SK-N-SH (cell line): Measurements from ENCODE around the gene WNT1. TPM values are rescaled to one million over a fixed set of nuclear protein-coding genes. Genes with fewer than 3 reads are reported as not detected.

ENCODE experiments used
- CTCF ChIA-PET: fragments of 300-600, 350-600 bp; formaldehyde crosslinking; extraction: SDS; loops from one replicate; lab custom pipeline; 2021; lab: Yijun Ruan, JAX
- POLR2A ChIA-PET: fragments of 350-600 bp; sonication (Branson Sonifier 250); formaldehyde crosslinking; extraction: SDS; loops from one replicate; lab custom pipeline; 2020; ENCODE audit warnings: antibody characterized with exemption, inconsistent platforms; lab: Yijun Ruan, JAX
- DNase-seq: peaks from one replicate; pipeline ENCODE4 v3.0.0; 2012
- H2AFZ ChIP-seq: fragments of 200-600 bp; sonication (generic); 2 replicates; pipeline ENCODE4 v1.8.1; 2016; ENCODE audit warnings: antibody characterized with exemption, mild to moderate bottlenecking, low read depth
- H3F3A ChIP-seq: fragments of 200-600 bp; sonication (generic); replicated peaks from 2 replicates; pipeline ENCODE3; 2016; ENCODE audit warnings: antibody characterized with exemption, mild to moderate bottlenecking; ENCODE audit not compliant: insufficient read depth
- H3K27ac ChIP-seq, 2 experiments: fragments of 200-500 bp in 1 of 2; fragments of 200-600 bp in 1 of 2; sonication (Bioruptor generic) in 1 of 2; sonication (generic), shearing (Covaris generic) in 1 of 2; 2 replicates each; pipeline versions ENCODE4 v1.5.1 to v1.6.1; 2014 to 2016; ENCODE audit warnings: low read depth in 2 of 2, inconsistent platforms in 1 of 2, low read length in 1 of 2, mild to moderate bottlenecking in 1 of 2, mixed read lengths in 1 of 2
- H3K27me3 ChIP-seq: fragments of 200-600 bp; sonication (generic), shearing (Covaris generic); 2 replicates; pipeline ENCODE4 v1.6.1; 2016; ENCODE audit warnings: mixed run types; ENCODE audit not compliant: insufficient read depth
- H3K36me3 ChIP-seq, 2 experiments: fragments of 200-500 bp in 1 of 2; fragments of 200-600 bp in 1 of 2; sonication (Bioruptor generic) in 1 of 2; sonication (generic) in 1 of 2; replicated peaks in 1 of 2; 2 replicates each; pipeline versions ENCODE3 to v1.5.1; 2014 to 2016; ENCODE audit warnings: low read length in 1 of 2, mild to moderate bottlenecking in 1 of 2; ENCODE audit not compliant: insufficient read depth in 2 of 2, control insufficient read depth in 1 of 2
- H3K4me1 ChIP-seq, 2 experiments: fragments of 200-500 bp in 1 of 2; fragments of 200-600 bp in 1 of 2; sonication (Bioruptor generic) in 1 of 2; sonication (generic), shearing (Covaris generic) in 1 of 2; 2 replicates each; pipeline versions ENCODE4 v1.5.1 to v1.6.1; 2014 to 2016; ENCODE audit warnings: low read depth in 1 of 2, low read length in 1 of 2, mixed run types in 1 of 2; ENCODE audit not compliant: insufficient read depth in 2 of 2, control insufficient read depth in 1 of 2
- H3K4me2 ChIP-seq: fragments of 200-600 bp; sonication (generic), shearing (Covaris generic); 2 replicates; pipeline ENCODE4 v1.6.1; 2017; ENCODE audit warnings: mixed run types
- H3K4me3 ChIP-seq, 2 experiments: fragments of 200-500 bp in 1 of 2; fragments of 200-600 bp in 1 of 2; sonication (Bioruptor generic) in 1 of 2; sonication (generic), shearing (Covaris generic) in 1 of 2; 2 replicates each; pipeline versions ENCODE4 v1.5.1 to v1.8.1; 2014 to 2016; ENCODE audit warnings: low read depth in 2 of 2, inconsistent platforms in 1 of 2, low read length in 1 of 2, mild to moderate bottlenecking in 1 of 2, mixed read lengths in 1 of 2, moderate library complexity in 1 of 2
- H3K79me2 ChIP-seq: fragments of 200-600 bp; sonication (generic); 2 replicates; pipeline ENCODE4 v1.8.1; 2017; ENCODE audit warnings: mild to moderate bottlenecking; ENCODE audit not compliant: insufficient read depth
- H3K9ac ChIP-seq: fragments of 200-600 bp; sonication (generic); 2 replicates; pipeline ENCODE4 v1.6.1; 2017; ENCODE audit warnings: mixed run types
- H3K9me2 ChIP-seq: fragments of 200-600 bp; sonication (generic); 2 replicates; pipeline ENCODE4 v1.6.1; 2017; ENCODE audit warnings: mixed run types
- H3K9me3 ChIP-seq: fragments of 200-600 bp; sonication (generic); 2 replicates; pipeline ENCODE4 v1.6.1; 2017; ENCODE audit warnings: mixed run types, mild to moderate bottlenecking, moderate library complexity
- H4K20me1 ChIP-seq: fragments of 200-600 bp; sonication (generic); 2 replicates; pipeline ENCODE4 v1.6.1; 2017; ENCODE audit warnings: mild to moderate bottlenecking, mixed run types; ENCODE audit not compliant: insufficient read depth
- CHD2 ChIP-seq: fragments of 150-350 bp; IDR thresholded peaks from 2 replicates; pipeline ENCODE4 v1.6.1; 2018; ENCODE audit warnings: low read length; ENCODE audit not compliant: partially characterized antibody
- GATA2 ChIP-seq: sonication (generic); formaldehyde crosslinking; IDR thresholded peaks from 2 replicates; pipeline ENCODE4 v1.5.0; 2020; ENCODE audit warnings: mild to moderate bottlenecking, missing genetic modification reagents
- MEF2A ChIP-seq: IDR thresholded peaks from 2 replicates; pipeline ENCODE4 v1.4.0; 2012; ENCODE audit warnings: low read depth, borderline replicate concordance
- RXRA ChIP-seq: IDR thresholded peaks from 2 replicates; pipeline ENCODE4 v1.4.0; 2012; ENCODE audit warnings: low read depth, mild to moderate bottlenecking, borderline replicate concordance
- WGBS: methylation state at CpG from one replicate; pipeline ENCODE4 v1.1.6; 2017; ENCODE audit warnings: low lambda C conversion rate; 5-methylcytosine and 5-hydroxymethylcytosine counted together
- polyA plus RNA-seq, 3 experiments: library from polyadenylated mRNA; depleted of rRNA; stranded (reverse); fragments of >200 nt; gene quantifications; 2 replicates each; pipeline ENCODE4 v1.2.3, GENCODE V29; 2012
- TF ChIP-seq, protein P1 (sequence below): fragments of 200-600 bp; sonication (generic); IDR thresholded peaks from 2 replicates; pipeline ENCODE4 v1.6.1; 2017; ENCODE audit warnings: antibody characterized with exemption, mild to moderate bottlenecking, moderate library complexity
- TF ChIP-seq, protein P2 (sequence below): IDR thresholded peaks from 2 replicates; pipeline ENCODE4 v1.4.0; 2012; ENCODE audit warnings: low read depth
- TF ChIP-seq, protein P3 (sequence below): IDR thresholded peaks from 2 replicates; pipeline ENCODE4 v1.6.1; 2012; ENCODE audit warnings: mild to moderate bottlenecking, low read depth, low read length, moderate library complexity
- TF ChIP-seq, protein P4 (sequence below): IDR thresholded peaks from 2 replicates; pipeline ENCODE4; 2012

WNT1 gene
- polyA plus RNA-seq, 1 of the 3 experiments (the other 2 are of a cell fraction), result not detected

DNA sequence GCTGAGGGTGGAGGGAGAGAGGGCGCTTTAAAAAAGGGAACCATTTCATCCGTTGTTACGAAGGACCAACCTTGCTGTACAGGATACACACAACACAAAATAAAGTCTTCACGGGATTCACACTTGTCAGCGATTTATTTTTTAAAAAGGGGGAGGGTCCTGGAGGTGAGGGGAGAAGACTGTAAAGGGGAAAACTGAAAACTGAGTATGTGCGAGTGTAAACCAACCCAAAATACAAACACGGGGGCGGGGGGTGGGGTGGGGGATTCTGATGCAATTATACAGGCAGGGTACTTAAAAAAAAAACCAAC is 41.0 kb downstream of the WNT1 start:
- Histone ChIP-seq H3K9ac (peak overlapping the region; percentile 91), H3K36me3 (peaks cover 16 to 26% of the 10 kb centered on the region in 2 experiments), H3F3A (peaks cover 21% of the 10 kb centered on the region), H4K20me1 (no peaks in the 10 kb centered on the region; the same call in 1 of the 2 replicates), H3K4me3 (peak overlapping the region; percentile 79 to 93), H2AFZ (peak overlapping the region; percentile 65), H3K9me3 (no peaks in the 10 kb centered on the region), H3K27ac (peak overlapping the region; percentile 90 to 98), H3K4me1 (peaks cover 0 to 14% of the 10 kb centered on the region in 2 experiments; a peak in 2 of 4 replicates), H3K9me2 (no peaks in the 10 kb centered on the region), H3K27me3 (no peaks in the 10 kb centered on the region), H3K79me2 (peaks cover 39% of the 10 kb centered on the region), H3K4me2 (peak overlapping the region; percentile 84)
- CTCF ChIA-PET, result interaction anchor here (0.9 to 4.0 kb wide), 10 partner anchors 13 to 115 kb away, joined by 3 to 29 read pairs (median 6); partner anchors contain the start of genes TUBA1B and WNT1
- POLR2A ChIA-PET, result interaction anchor here (1.4 kb wide), 1 partner anchor 12 kb away, joined by 5 read pairs; no protein-coding TSS in a partner anchor
- 5% methylated on average over 8 of the region's 8 CpGs for WGBS
- DNase-seq, result no peak
- TF ChIP-seq RXRA, result no peak

DNA sequence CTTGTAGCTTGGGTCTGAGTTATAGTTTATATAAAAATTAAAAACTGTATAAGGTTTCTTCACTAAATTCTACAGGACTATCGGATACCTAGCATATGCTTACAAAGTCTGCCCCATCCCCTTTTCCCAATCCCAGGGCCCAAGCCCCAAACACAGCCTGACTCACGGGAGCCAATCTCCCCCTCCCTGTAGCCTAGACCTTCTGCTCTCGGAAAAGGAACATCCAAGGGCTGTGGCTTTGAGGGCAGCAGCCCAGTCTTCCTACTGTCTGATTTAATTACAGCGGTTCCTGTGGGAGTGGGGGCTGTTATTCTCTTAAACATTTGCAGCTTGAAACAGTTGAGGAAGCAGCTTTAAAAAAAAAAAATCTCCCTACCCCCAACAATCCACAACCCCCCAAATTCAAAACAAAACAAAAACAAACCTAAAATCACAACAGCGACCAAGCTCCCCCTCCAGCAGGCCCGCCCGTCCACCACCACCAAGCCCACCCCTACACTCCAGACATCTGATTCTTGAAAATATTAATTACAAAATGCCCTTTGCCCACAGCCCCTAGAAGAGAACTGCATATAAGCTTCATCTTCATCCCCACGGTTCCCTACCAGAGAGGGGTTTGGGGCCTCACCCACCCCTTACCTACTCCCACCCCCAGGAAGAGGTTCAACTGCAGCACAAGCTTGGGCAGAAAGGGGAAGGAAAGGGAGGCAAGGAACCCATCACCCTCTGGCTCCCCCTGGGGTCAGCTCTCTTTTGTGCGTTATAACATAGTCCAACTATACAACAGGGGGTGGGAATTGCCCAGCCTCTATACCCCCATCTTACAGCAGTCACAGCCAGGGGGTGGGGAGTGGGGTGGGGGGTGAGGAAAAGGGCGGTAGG is 41.6 kb downstream of the WNT1 start:
- Histone ChIP-seq H3K36me3 (peaks cover 19 to 32% of the 10 kb centered on the region in 2 experiments), H3K27me3 (no peaks in the 10 kb centered on the region), H3K79me2 (peaks cover 34% of the 10 kb centered on the region), H3K4me2 (peak overlapping the region; percentile 84), H4K20me1 (no peaks in the 10 kb centered on the region), H3K4me1 (peaks cover 0 to 14% of the 10 kb centered on the region in 2 experiments; a peak in 2 of 4 replicates), H3K9me2 (no peaks in the 10 kb centered on the region), H3K27ac (peak overlapping the region; percentile 90 to 98), H3F3A (peaks cover 23% of the 10 kb centered on the region), H3K9ac (no peak overlapping the region), H3K4me3 (no peak overlapping the region; a peak in 1 of 4 replicates), H2AFZ (0 out of 2 replicates have a peak overlapping the region, but pooled peaks have one; percentile 65), H3K9me3 (no peaks in the 10 kb centered on the region)
- CTCF ChIA-PET, result interaction anchor here (0.9 to 4.0 kb wide), 20 partner anchors 13 to 116 kb away, joined by 3 to 29 read pairs (median 4); partner anchors contain the start of genes TUBA1B and WNT1
- 73% methylated on average over 10 of the region's 10 CpGs for WGBS
- POLR2A ChIA-PET, result interaction anchor here (0.8 to 1.4 kb wide), 6 partner anchors 11 to 111 kb away, joined by 3 to 6 read pairs (median 3); partner anchors contain the start of gene TUBA1B
- peak; percentile 74 for DNase-seq
- TF ChIP-seq, protein P1, sequence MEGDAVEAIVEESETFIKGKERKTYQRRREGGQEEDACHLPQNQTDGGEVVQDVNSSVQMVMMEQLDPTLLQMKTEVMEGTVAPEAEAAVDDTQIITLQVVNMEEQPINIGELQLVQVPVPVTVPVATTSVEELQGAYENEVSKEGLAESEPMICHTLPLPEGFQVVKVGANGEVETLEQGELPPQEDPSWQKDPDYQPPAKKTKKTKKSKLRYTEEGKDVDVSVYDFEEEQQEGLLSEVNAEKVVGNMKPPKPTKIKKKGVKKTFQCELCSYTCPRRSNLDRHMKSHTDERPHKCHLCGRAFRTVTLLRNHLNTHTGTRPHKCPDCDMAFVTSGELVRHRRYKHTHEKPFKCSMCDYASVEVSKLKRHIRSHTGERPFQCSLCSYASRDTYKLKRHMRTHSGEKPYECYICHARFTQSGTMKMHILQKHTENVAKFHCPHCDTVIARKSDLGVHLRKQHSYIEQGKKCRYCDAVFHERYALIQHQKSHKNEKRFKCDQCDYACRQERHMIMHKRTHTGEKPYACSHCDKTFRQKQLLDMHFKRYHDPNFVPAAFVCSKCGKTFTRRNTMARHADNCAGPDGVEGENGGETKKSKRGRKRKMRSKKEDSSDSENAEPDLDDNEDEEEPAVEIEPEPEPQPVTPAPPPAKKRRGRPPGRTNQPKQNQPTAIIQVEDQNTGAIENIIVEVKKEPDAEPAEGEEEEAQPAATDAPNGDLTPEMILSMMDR, result peak; percentile 42
- no peak for TF ChIP-seq MEF2A

DNA sequence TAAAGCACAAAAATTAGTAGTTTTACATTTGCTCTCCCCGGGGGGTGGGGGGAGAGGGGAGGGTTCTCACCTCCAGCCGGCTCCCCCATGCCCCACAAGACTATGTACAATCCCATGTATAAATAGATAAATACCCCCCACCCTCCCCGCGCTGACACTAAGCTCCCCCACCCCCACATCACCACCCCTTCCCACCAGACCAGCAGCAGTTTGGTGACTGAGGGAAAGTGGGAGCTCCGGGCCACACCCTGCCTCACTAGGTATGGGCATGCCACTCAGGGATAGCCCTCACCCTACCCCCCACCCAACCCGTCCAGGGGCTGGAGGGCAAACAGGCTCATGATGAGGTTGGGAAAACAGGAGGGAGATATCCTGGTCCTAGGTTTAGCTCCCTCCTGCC is 42.3 kb downstream of the WNT1 start:
- POLR2A ChIA-PET, result interaction anchor here (0.8 to 1.2 kb wide), 4 partner anchors 14 to 110 kb away, joined by 3 to 6 read pairs (median 3); partner anchors contain the start of gene TUBA1B
- CTCF ChIA-PET, result interaction anchor here (0.8 to 4.0 kb wide), 17 partner anchors 12 to 116 kb away, joined by 3 to 29 read pairs (median 4); partner anchors contain the start of genes TUBA1B and WNT1
- DNase-seq, result peak; percentile 30
- TF ChIP-seq, protein P2, sequence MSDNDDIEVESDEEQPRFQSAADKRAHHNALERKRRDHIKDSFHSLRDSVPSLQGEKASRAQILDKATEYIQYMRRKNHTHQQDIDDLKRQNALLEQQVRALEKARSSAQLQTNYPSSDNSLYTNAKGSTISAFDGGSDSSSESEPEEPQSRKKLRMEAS, result no peak
- no peak for TF ChIP-seq MEF2A
- TF ChIP-seq, protein P3, sequence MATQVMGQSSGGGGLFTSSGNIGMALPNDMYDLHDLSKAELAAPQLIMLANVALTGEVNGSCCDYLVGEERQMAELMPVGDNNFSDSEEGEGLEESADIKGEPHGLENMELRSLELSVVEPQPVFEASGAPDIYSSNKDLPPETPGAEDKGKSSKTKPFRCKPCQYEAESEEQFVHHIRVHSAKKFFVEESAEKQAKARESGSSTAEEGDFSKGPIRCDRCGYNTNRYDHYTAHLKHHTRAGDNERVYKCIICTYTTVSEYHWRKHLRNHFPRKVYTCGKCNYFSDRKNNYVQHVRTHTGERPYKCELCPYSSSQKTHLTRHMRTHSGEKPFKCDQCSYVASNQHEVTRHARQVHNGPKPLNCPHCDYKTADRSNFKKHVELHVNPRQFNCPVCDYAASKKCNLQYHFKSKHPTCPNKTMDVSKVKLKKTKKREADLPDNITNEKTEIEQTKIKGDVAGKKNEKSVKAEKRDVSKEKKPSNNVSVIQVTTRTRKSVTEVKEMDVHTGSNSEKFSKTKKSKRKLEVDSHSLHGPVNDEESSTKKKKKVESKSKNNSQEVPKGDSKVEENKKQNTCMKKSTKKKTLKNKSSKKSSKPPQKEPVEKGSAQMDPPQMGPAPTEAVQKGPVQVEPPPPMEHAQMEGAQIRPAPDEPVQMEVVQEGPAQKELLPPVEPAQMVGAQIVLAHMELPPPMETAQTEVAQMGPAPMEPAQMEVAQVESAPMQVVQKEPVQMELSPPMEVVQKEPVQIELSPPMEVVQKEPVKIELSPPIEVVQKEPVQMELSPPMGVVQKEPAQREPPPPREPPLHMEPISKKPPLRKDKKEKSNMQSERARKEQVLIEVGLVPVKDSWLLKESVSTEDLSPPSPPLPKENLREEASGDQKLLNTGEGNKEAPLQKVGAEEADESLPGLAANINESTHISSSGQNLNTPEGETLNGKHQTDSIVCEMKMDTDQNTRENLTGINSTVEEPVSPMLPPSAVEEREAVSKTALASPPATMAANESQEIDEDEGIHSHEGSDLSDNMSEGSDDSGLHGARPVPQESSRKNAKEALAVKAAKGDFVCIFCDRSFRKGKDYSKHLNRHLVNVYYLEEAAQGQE, result no peak
- TF ChIP-seq, protein P4, sequence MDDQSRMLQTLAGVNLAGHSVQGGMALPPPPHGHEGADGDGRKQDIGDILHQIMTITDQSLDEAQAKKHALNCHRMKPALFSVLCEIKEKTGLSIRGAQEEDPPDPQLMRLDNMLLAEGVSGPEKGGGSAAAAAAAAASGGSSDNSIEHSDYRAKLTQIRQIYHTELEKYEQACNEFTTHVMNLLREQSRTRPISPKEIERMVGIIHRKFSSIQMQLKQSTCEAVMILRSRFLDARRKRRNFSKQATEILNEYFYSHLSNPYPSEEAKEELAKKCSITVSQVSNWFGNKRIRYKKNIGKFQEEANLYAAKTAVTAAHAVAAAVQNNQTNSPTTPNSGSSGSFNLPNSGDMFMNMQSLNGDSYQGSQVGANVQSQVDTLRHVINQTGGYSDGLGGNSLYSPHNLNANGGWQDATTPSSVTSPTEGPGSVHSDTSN, result no peak
- no peak for TF ChIP-seq CHD2
- no peak for TF ChIP-seq GATA2

More for the DNA sequence above, 42.3 kb downstream of the WNT1 start:
- Histone ChIP-seq H3K9ac (no peak overlapping the region), H3K79me2 (peaks cover 28% of the 10 kb centered on the region), H2AFZ (no peak overlapping the region), H3K9me2 (no peaks in the 10 kb centered on the region), H3K27me3 (no peaks in the 10 kb centered on the region), H3K27ac (no peak overlapping the region), H3K36me3 (peaks cover 21 to 40% of the 10 kb centered on the region in 2 experiments), H4K20me1 (no peaks in the 10 kb centered on the region), H3K9me3 (no peaks in the 10 kb centered on the region), H3K4me2 (no peak overlapping the region), H3K4me3 (no peak overlapping the region), H3K4me1 (peaks cover 0 to 14% of the 10 kb centered on the region in 2 experiments; a peak in 2 of 4 replicates), H3F3A (peaks cover 26% of the 10 kb centered on the region)
- 88% methylated on average over 6 of the region's 6 CpGs for WGBS
